Measurements from ENCODE around the gene APLNR. TPM values are rescaled to one million over a fixed set of nuclear protein-coding genes. Genes with fewer than 3 reads are reported as not detected.

The APLNR gene
- polyA plus RNA-seq, 1 donor (not counting 4 experiments of a cell fraction or from before 2014, with no cell fraction given), result not detected

GRCh38 chr11:57192316-57192715, 44.7 kb downstream of the APLNR start:
- Histone ChIP-seq H3K4me2 (ENCODE audit: control insufficient read depth, extremely low read depth, insufficient read depth, low read depth, low read length) (no peak overlapping the region), H3K9me1 (ENCODE audit: control insufficient read depth, extremely low read depth, insufficient read depth, low read length) (no peaks in the 10 kb centered on the region), H3K36me3 (ENCODE audit: control insufficient read depth in 2 of 2, extremely low read depth in 1 of 2, insufficient read depth in 2 of 2, low read length in 2 of 2) (no peaks in the 10 kb centered on the region), H3K27ac (ENCODE audit: control insufficient read depth, insufficient read depth, low read length) (no peak overlapping the region), H3K4me3 (ENCODE audit: control insufficient read depth in 2 of 3, extremely low read depth in 1 of 3, insufficient read depth in 2 of 3, low read depth in 1 of 3, low read length in 3 of 3) (no peak overlapping the region), H3K79me2 (ENCODE audit: control insufficient read depth, insufficient read depth, low read length) (no peaks in the 10 kb centered on the region), H2AFZ (ENCODE audit: control insufficient read depth, low read length) (no peak overlapping the region), H4K20me1 (ENCODE audit: control insufficient read depth, extremely low read depth, insufficient read depth, low read length) (no peaks in the 10 kb centered on the region), H3K9me3 (ENCODE audit: control insufficient read depth, low read depth, low read length) (no peaks in the 10 kb centered on the region), H3K27me3 (ENCODE audit: control insufficient read depth, extremely low read depth, insufficient read depth, low read length) (no peaks in the 10 kb centered on the region), H3K4me1 (ENCODE audit: control insufficient read depth, extremely low read depth, insufficient read depth, low read length) (no peaks in the 10 kb centered on the region), H3K9ac (ENCODE audit: control insufficient read depth, extremely low read depth, insufficient read depth, low read length) (no peak overlapping the region)
- DNase-seq (ENCODE audit: low read depth, low spot score) (no peak), FAIRE-seq (no peak)
- dilution Hi-C loops (cut with MboI; ENCODE audit: extremely low pct_ligation_motif_present, low sequenced_read_pairs), result no loop called here
- TF ChIP-seq CTCF (optimal IDR thresholded peaks at IDR 0.05 in 1 of 3, IDR thresholded peaks at IDR 0.05 in 1 of 3, conservative IDR thresholded peaks at IDR 0.05 in 1 of 3; ENCODE audit: extremely low read depth in 1 of 3, insufficient read depth in 2 of 3, low read length in 3 of 3) (no peak), EZH2 (IDR thresholded peaks at IDR 0.05; ENCODE audit: low read length) (no peak)

- FAIRE-seq, result no peak
These were observed 45.5 kb downstream of the APLNR start for GRCh38 chr11:57191311-57192219.

More at GRCh38 chr11:57191311-57192219, 45.5 kb downstream of the APLNR start:
- Histone ChIP-seq H3K79me2 (ENCODE audit: control insufficient read depth, insufficient read depth, low read length) (no peaks in the 10 kb centered on the region), H3K36me3 (ENCODE audit: control insufficient read depth in 2 of 2, extremely low read depth in 1 of 2, insufficient read depth in 2 of 2, low read length in 2 of 2) (no peaks in the 10 kb centered on the region), H3K4me3 (ENCODE audit: control insufficient read depth in 2 of 3, extremely low read depth in 1 of 3, insufficient read depth in 2 of 3, low read depth in 1 of 3, low read length in 3 of 3) (no peak overlapping the region), H4K20me1 (ENCODE audit: control insufficient read depth, extremely low read depth, insufficient read depth, low read length) (no peaks in the 10 kb centered on the region), H2AFZ (ENCODE audit: control insufficient read depth, low read length) (no peak overlapping the region), H3K9ac (ENCODE audit: control insufficient read depth, extremely low read depth, insufficient read depth, low read length) (no peak overlapping the region), H3K27me3 (ENCODE audit: control insufficient read depth, extremely low read depth, insufficient read depth, low read length) (no peaks in the 10 kb centered on the region), H3K9me1 (ENCODE audit: control insufficient read depth, extremely low read depth, insufficient read depth, low read length) (no peaks in the 10 kb centered on the region), H3K27ac (ENCODE audit: control insufficient read depth, insufficient read depth, low read length) (no peak overlapping the region), H3K4me2 (ENCODE audit: control insufficient read depth, extremely low read depth, insufficient read depth, low read depth, low read length) (no peak overlapping the region), H3K4me1 (ENCODE audit: control insufficient read depth, extremely low read depth, insufficient read depth, low read length) (no peaks in the 10 kb centered on the region), H3K9me3 (ENCODE audit: control insufficient read depth, low read depth, low read length) (no peaks in the 10 kb centered on the region)
- dilution Hi-C loops (cut with MboI; ENCODE audit: extremely low pct_ligation_motif_present, low sequenced_read_pairs), result no loop called here
- DNase-seq (ENCODE audit: low read depth, low spot score), result no peak
- no peak for TF ChIP-seq CTCF (optimal IDR thresholded peaks at IDR 0.05 in 1 of 3, IDR thresholded peaks at IDR 0.05 in 1 of 3, conservative IDR thresholded peaks at IDR 0.05 in 1 of 3; ENCODE audit: extremely low read depth in 1 of 3, insufficient read depth in 2 of 3, low read length in 3 of 3)
- no peak for TF ChIP-seq EZH2 (IDR thresholded peaks at IDR 0.05; ENCODE audit: low read length)
